Endothelial cell (in vitro differentiated cells): Measurements from ENCODE around the gene USP3. TPM values are rescaled to one million over a fixed set of nuclear protein-coding genes. Genes with fewer than 3 reads are reported as not detected.

ENCODE experiments used
- DNase-seq: peaks from one replicate; pipeline ENCODE4 v3.0.0; 2021; ENCODE audit warnings: low spot score
- H3K27ac Mint-ChIP-seq: one replicate; pipeline ENCODE4 v1.8.0; 2021; ENCODE audit warnings: mixed read lengths, inconsistent platforms; ENCODE audit not compliant: unreplicated experiment
- H3K27me3 Mint-ChIP-seq: one replicate; pipeline ENCODE4 v1.8.0; 2021; ENCODE audit warnings: mild to moderate bottlenecking, moderate library complexity, mixed read lengths, inconsistent platforms; ENCODE audit not compliant: unreplicated experiment
- H3K36me3 Mint-ChIP-seq: one replicate; pipeline ENCODE4 v1.8.0; 2021; ENCODE audit warnings: mild to moderate bottlenecking, low read depth, mixed read lengths, inconsistent platforms; ENCODE audit not compliant: unreplicated experiment
- H3K4me1 Mint-ChIP-seq: one replicate; pipeline ENCODE4 v1.8.0; 2021; ENCODE audit warnings: mild to moderate bottlenecking, mixed read lengths, inconsistent platforms; ENCODE audit not compliant: unreplicated experiment
- H3K4me3 Mint-ChIP-seq: one replicate; pipeline ENCODE4 v1.8.0; 2021; ENCODE audit warnings: mild to moderate bottlenecking, mixed read lengths, inconsistent platforms; ENCODE audit not compliant: unreplicated experiment
- H3K9me3 Mint-ChIP-seq: one replicate; pipeline ENCODE4 v1.8.0; 2021; ENCODE audit warnings: mixed read lengths, inconsistent platforms; ENCODE audit not compliant: unreplicated experiment
- CTCF ChIP-seq: fragments of 200-600 bp; sonication (generic); IDR thresholded peaks from one replicate; pipeline ENCODE4 v1.5.0; 2021; ENCODE audit warnings: antibody characterized with exemption; ENCODE audit not compliant: unreplicated experiment
- total RNA-seq: library from RNA; stranded (reverse); fragmentation: NEBNext Ultra II Directional; extraction: Animal tissue kit (Norgen Biotek cat#: 25700); gene quantifications from one replicate; pipeline ENCODE4 v1.2.1, GENCODE V29; 2021; ENCODE audit not compliant: unreplicated experiment

USP3 gene
- total RNA-seq, 1 donor from 2014 or later = 33.5 TPM

- H3K27ac Mint-ChIP-seq = no peak overlapping the region
- DNase-seq = no peak
- H3K4me1 Mint-ChIP-seq = peaks cover 19% of the 10 kb centered on the region
- peaks cover 36% of the 10 kb centered on the region for H3K36me3 Mint-ChIP-seq
- H3K27me3 Mint-ChIP-seq = peaks cover 9% of the 10 kb centered on the region
- H3K9me3 Mint-ChIP-seq = no peaks in the 10 kb centered on the region
- no peak for TF ChIP-seq CTCF
- peak overlapping the region; percentile 40 for H3K4me3 Mint-ChIP-seq
Measured at GRCh38 chr15:63608989-63609388, 104.6 kb downstream of the USP3 start.

GRCh38 chr15:63609448-63609847 is 105.1 kb downstream of the USP3 start:
- peaks cover 6% of the 10 kb centered on the region for H3K27me3 Mint-ChIP-seq
- H3K27ac Mint-ChIP-seq = no peak overlapping the region

GRCh38 chr15:63610209-63610841 is 105.9 kb downstream of the USP3 start:
- H3K27me3 Mint-ChIP-seq = peaks cover 6% of the 10 kb centered on the region
- DNase-seq = peak; percentile 62
- H3K36me3 Mint-ChIP-seq = peaks cover 42% of the 10 kb centered on the region
- peak overlapping the region; percentile 60 for H3K4me3 Mint-ChIP-seq
- no peaks in the 10 kb centered on the region for H3K9me3 Mint-ChIP-seq
- peak; percentile 65 for TF ChIP-seq CTCF
- peaks cover 19% of the 10 kb centered on the region for H3K4me1 Mint-ChIP-seq
- peak overlapping the region; percentile 93 for H3K27ac Mint-ChIP-seq

More at GRCh38 chr15:63609448-63609847, 105.1 kb downstream of the USP3 start:
- Mint-ChIP-seq H3K4me1 (peaks cover 19% of the 10 kb centered on the region), H3K9me3 (no peaks in the 10 kb centered on the region), H3K36me3 (peaks cover 37% of the 10 kb centered on the region), H3K4me3 (no peak overlapping the region)
- no peak for DNase-seq
- TF ChIP-seq CTCF = no peak

- peak overlapping the region; percentile 93 for H3K27ac Mint-ChIP-seq
- peaks cover 16% of the 10 kb centered on the region for H3K4me1 Mint-ChIP-seq
- DNase-seq = no peak
- H3K36me3 Mint-ChIP-seq = peaks cover 49% of the 10 kb centered on the region
- H3K4me3 Mint-ChIP-seq = peak overlapping the region; percentile 60
- no peaks in the 10 kb centered on the region for H3K9me3 Mint-ChIP-seq
- no peak for TF ChIP-seq CTCF
- H3K27me3 Mint-ChIP-seq = peaks cover 6% of the 10 kb centered on the region
Measured at GRCh38 chr15:63611177-63611576, 106.8 kb downstream of the USP3 start.

- H3K9me3 Mint-ChIP-seq = no peaks in the 10 kb centered on the region
- peaks cover 8% of the 10 kb centered on the region for H3K27me3 Mint-ChIP-seq
- peaks cover 55% of the 10 kb centered on the region for H3K36me3 Mint-ChIP-seq
- H3K4me1 Mint-ChIP-seq = peaks cover 16% of the 10 kb centered on the region
- H3K27ac Mint-ChIP-seq = no peak overlapping the region
- DNase-seq = no peak
- TF ChIP-seq CTCF = no peak
- no peak overlapping the region for H3K4me3 Mint-ChIP-seq
Measured at GRCh38 chr15:63612300-63612699, 107.9 kb downstream of the USP3 start.
